ENCODE data around the gene CA10. TPM values are rescaled to one million over a fixed set of nuclear protein-coding genes. Genes with fewer than 3 reads are reported as not detected.

The CA10 gene
- not detected in 2 replicates for total RNA-seq

GRCh38 chr17:52158450-52159042, at the start of gene CA10:
Gene CA10 (minus strand): TSS chr17:52158714.

Measured in airway epithelial cell (primary cell).